Measurements from ENCODE around the gene SECISBP2L. TPM values are rescaled to one million over a fixed set of nuclear protein-coding genes. Genes with fewer than 3 reads are reported as not detected.

Gene SECISBP2L
- polyA plus RNA-seq (2012; ENCODE audit: insufficient read length, low read depth) = 10.7 TPM

GRCh38 chr15:49046220-49047102 lies at the start of gene SECISBP2L:
TSS of gene SECISBP2L (minus strand) at chr15:49046446. CDS start at chr15:49046299, 147 bp downstream.
- TF ChIP-seq TAF1 (IDR thresholded peaks at IDR 0.05; ENCODE audit: borderline replicate concordance, insufficient read depth, low read length) (peak; percentile 67; the same call in 1 of the 2 replicates), SIN3A (IDR thresholded peaks at IDR 0.05; ENCODE audit: borderline replicate concordance, insufficient read depth, low read length) (peak; percentile 99), FOXP2 (optimal IDR thresholded peaks at IDR 0.05; ENCODE audit: borderline replicate concordance, extremely low read depth, extremely low read length, insufficient read depth) (peak; percentile 98), POLR2AphosphoS5 (IDR thresholded peaks at IDR 0.05; ENCODE audit: low read depth, low read length) (peak; percentile 90)
- TF ChIP-seq, protein P1, sequence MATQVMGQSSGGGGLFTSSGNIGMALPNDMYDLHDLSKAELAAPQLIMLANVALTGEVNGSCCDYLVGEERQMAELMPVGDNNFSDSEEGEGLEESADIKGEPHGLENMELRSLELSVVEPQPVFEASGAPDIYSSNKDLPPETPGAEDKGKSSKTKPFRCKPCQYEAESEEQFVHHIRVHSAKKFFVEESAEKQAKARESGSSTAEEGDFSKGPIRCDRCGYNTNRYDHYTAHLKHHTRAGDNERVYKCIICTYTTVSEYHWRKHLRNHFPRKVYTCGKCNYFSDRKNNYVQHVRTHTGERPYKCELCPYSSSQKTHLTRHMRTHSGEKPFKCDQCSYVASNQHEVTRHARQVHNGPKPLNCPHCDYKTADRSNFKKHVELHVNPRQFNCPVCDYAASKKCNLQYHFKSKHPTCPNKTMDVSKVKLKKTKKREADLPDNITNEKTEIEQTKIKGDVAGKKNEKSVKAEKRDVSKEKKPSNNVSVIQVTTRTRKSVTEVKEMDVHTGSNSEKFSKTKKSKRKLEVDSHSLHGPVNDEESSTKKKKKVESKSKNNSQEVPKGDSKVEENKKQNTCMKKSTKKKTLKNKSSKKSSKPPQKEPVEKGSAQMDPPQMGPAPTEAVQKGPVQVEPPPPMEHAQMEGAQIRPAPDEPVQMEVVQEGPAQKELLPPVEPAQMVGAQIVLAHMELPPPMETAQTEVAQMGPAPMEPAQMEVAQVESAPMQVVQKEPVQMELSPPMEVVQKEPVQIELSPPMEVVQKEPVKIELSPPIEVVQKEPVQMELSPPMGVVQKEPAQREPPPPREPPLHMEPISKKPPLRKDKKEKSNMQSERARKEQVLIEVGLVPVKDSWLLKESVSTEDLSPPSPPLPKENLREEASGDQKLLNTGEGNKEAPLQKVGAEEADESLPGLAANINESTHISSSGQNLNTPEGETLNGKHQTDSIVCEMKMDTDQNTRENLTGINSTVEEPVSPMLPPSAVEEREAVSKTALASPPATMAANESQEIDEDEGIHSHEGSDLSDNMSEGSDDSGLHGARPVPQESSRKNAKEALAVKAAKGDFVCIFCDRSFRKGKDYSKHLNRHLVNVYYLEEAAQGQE (IDR thresholded peaks at IDR 0.05; ENCODE audit: insufficient read depth in 1 of 2, low read depth in 2 of 2, low read length in 2 of 2) = peak; percentile 55 to 68; a peak in 2 of 4 replicates

- no peak for TF ChIP-seq FOXP2 (optimal IDR thresholded peaks at IDR 0.05; ENCODE audit: borderline replicate concordance, extremely low read depth, extremely low read length, insufficient read depth)
- TF ChIP-seq SIN3A (IDR thresholded peaks at IDR 0.05; ENCODE audit: borderline replicate concordance, insufficient read depth, low read length) = no peak
- no peak for TF ChIP-seq TAF1 (IDR thresholded peaks at IDR 0.05; ENCODE audit: borderline replicate concordance, insufficient read depth, low read length)
- TF ChIP-seq, protein P1 (IDR thresholded peaks at IDR 0.05; ENCODE audit: insufficient read depth in 1 of 2, low read depth in 2 of 2, low read length in 2 of 2) = no peak
- no peak for TF ChIP-seq POLR2AphosphoS5 (IDR thresholded peaks at IDR 0.05; ENCODE audit: low read depth, low read length)
Measured at GRCh38 chr15:49094923-49095322, 48.7 kb upstream of the SECISBP2L start.

GRCh38 chr15:49093252-49094105 lies 47.2 kb upstream of the SECISBP2L start:
- TF ChIP-seq POLR2AphosphoS5 (IDR thresholded peaks at IDR 0.05; ENCODE audit: low read depth, low read length) = no peak
- TF ChIP-seq, protein P1 (IDR thresholded peaks at IDR 0.05; ENCODE audit: insufficient read depth in 1 of 2, low read depth in 2 of 2, low read length in 2 of 2) = no peak
- no peak for TF ChIP-seq FOXP2 (optimal IDR thresholded peaks at IDR 0.05; ENCODE audit: borderline replicate concordance, extremely low read depth, extremely low read length, insufficient read depth)
- TF ChIP-seq TAF1 (IDR thresholded peaks at IDR 0.05; ENCODE audit: borderline replicate concordance, insufficient read depth, low read length) = no peak
- TF ChIP-seq SIN3A (IDR thresholded peaks at IDR 0.05; ENCODE audit: borderline replicate concordance, insufficient read depth, low read length) = no peak

GRCh38 chr15:49088996-49089395 lies 42.8 kb upstream of the SECISBP2L start:
- no peak for TF ChIP-seq TAF1 (IDR thresholded peaks at IDR 0.05; ENCODE audit: borderline replicate concordance, insufficient read depth, low read length)
- no peak for TF ChIP-seq FOXP2 (optimal IDR thresholded peaks at IDR 0.05; ENCODE audit: borderline replicate concordance, extremely low read depth, extremely low read length, insufficient read depth)
- TF ChIP-seq, protein P1 (IDR thresholded peaks at IDR 0.05; ENCODE audit: insufficient read depth in 1 of 2, low read depth in 2 of 2, low read length in 2 of 2) = no peak
